Measurements from ENCODE around the gene OPHN1.
"Not testable (repeated sequence)": the region's sequence is repeated elsewhere in the genome, so short reads cannot be mapped to it uniquely, and the experiment has no call there.

Gene OPHN1

GRCh38 chrX:68146054-68146453 lies 287.2 kb downstream of the OPHN1 start:
- DNase-seq: peak in 1 of 5 experiments; percentile 2

- DNase-seq: no peak
These were observed 293.5 kb downstream of the OPHN1 start for GRCh38 chrX:68139791-68140190.

GRCh38 chrX:68133181-68133580 lies 300.1 kb downstream of the OPHN1 start:
- DNase-seq: no peak

DNA sequence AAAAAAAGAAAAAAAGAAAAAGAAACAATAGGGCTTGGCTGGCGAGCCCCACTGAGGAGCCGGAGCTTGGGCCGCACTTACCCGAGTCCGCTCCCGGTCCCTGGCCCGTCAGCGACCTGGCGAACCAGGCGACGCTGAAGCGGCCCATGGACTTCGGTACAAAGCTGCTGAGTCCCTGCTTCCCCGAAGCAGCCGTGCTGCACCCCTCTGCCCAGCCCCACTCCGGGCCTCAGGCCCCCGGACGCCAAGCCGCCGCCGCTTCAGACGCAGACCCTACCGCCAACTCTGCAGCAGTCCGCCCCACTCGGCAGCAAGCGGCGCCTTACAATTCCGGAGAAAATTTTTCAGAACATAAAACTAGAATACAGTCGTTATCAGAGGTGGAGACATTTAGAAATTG lies 300.5 kb downstream of the OPHN1 start:
- no peak for DNase-seq

- DNase-seq: no peak
These were observed 311.5 kb downstream of the OPHN1 start for GRCh38 chrX:68121835-68122234.

GRCh38 chrX:68121371-68121770 lies 311.9 kb downstream of the OPHN1 start:
- DNase-seq: no peak

DNA sequence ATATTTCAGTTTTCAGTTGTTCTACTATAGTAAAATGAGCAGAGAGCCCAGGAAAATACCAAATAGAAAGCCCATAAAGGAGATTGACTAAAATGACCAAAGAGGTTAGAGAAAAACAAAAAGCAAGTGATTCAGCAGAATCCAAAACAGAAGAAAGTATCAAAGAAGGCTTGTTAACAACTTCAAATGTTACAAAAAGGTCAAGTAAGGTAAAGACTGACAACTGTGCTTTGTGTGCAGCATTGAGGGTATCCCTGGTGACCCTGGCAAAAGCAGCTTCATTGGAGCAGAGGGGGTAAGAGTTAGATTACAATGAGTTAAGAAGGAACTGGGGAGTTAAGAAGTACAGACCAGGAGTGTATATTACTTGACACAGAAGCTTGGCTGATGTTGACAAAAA lies 317.9 kb downstream of the OPHN1 start:
- DNase-seq: no peak

GRCh38 chrX:68114573-68115129 lies 318.6 kb downstream of the OPHN1 start:
- no peak for DNase-seq

DNA sequence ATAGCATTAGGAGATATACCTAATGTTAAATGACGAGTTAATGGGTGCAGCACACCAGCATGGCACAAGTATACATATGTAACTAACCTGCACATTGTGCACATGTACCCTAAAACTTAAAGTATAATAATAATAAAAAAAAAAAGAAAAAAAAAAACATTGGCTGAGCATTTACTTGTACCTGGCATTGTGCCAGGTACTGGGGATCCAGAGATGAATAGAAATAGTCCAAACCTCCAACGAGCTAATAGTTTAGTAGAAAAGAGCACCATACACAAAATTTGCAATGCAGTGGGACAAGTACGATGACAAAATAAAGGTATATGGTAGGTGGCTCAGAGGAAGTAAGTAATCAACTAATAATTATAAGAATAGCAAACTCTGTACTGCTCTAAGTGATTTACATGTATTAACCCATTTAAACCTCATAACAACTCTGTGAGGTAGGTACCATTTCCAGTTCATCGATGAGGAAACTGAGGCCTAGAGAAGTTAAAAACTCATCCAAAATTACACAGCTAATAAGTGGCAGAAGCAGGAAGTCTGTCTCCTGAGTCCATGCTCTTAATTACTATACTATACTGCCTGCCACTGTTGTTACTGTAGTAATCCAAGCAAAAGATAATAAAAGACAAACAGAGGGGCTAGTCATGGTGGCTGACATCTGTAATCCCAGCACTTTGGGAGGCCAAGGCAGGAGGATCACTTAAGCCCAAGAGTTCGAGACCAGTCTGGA lies 319.3 kb downstream of the OPHN1 start:
- DNase-seq: no peak

GRCh38 chrX:68112321-68112720 lies 321.0 kb downstream of the OPHN1 start:
- DNase-seq: no peak

- DNase-seq: no peak
These were observed 324.1 kb downstream of the OPHN1 start for GRCh38 chrX:68109162-68109561.

GRCh38 chrX:68098431-68098830 lies 334.9 kb downstream of the OPHN1 start:
- DNase-seq: no peak

DNA sequence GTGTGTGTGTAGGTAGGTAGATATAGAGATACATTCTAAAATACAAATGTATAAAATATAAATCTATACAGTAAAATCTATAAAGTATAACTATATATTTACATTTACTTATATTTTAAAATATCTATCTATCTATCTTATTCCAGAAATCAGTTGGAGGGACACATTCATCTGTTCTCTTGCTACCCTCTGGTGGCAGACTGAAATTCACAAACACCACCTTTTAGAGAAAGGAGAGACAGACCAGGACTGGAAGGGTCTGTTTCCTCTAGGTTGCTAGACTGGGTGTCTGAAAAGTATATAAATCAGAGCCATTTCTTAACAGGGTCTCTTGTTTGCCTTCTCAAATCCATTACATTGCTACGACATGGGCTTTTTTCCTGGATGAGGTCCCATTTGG lies 343.0 kb downstream of the OPHN1 start:
- DNase-seq: no peak

DNA sequence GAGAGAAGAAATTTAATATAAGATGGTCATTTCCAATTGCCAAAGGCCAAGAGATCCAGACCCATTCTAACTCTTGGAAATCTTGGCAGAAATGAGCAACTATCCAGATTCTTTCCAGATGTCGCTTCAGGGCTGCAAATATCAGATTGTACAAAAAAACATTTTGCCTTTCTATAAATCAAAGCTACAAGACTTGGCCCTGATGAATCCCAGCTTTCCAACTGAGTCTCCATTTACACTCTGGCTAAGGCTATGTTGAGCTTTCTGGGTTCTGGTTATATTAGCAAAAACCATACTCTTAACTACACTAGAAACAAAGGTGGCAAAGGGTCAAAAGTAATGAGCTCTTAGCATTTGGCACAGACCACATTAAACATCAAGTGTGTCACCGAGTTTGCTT lies 345.8 kb downstream of the OPHN1 start:
- no peak for DNase-seq

DNA sequence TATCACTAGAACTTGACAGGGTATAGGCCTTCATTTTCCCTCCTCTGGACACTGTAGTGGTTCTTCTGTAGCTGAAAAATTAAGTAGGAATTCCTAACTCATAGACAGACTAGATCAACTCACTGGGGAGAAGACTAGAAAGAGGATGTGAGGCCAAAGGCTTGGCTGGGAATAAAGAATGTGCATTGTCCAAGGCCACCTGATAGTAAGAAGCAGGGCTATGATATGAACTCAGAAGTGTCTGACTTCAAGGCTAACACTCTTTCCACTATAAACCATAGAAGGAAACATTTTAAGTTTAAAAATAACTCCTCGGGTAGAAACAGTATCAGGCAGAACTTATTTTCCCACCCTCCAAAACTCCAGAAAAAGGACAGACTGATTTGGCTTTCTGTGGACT lies 346.6 kb downstream of the OPHN1 start:
- DNase-seq: no peak

DNA sequence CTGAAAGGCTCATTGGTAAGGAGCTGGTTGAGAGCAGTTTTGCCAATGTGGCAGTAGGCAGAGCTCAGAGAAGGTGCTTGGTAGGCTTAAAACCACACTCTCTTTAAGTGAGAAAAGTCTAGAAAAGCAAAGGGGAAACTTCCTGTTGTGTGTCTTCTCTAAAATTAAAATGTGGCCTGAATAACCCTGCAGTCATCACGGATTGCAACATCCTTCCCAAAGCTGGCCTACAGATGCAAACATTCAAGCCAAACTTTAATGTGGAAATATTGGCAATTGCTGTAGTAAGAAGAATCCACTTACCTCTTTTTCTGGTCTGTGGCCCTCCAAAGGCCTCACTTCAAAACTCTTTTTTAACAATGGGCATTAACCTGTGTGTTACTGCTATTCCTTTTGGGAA lies 348.5 kb downstream of the OPHN1 start:
- DNase-seq: no peak

DNA sequence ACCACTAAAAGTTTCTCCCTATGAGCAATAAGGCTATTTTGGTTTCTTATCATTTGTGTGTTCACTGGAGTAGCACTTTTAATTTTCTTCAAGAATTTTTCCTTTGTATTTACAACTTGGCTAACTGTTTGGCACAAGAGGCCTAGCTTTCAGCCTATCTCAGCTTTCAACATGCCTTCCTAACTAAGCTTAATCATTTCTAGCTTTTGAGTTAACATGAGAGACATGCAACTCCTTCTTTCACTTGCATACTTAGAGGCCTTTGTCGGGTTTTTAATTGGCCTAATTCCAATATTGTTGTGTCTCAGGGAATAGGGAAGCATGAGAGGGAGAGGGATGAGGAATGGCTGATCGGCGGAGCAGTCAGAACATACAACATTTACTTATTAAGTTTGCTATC lies 349.8 kb downstream of the OPHN1 start:
- no peak for DNase-seq

- DNase-seq: no peak
These were observed 353.3 kb downstream of the OPHN1 start for GRCh38 chrX:68079961-68080360.

GRCh38 chrX:68078801-68079200 lies 354.5 kb downstream of the OPHN1 start:
- not testable (repeated sequence) for DNase-seq

DNA sequence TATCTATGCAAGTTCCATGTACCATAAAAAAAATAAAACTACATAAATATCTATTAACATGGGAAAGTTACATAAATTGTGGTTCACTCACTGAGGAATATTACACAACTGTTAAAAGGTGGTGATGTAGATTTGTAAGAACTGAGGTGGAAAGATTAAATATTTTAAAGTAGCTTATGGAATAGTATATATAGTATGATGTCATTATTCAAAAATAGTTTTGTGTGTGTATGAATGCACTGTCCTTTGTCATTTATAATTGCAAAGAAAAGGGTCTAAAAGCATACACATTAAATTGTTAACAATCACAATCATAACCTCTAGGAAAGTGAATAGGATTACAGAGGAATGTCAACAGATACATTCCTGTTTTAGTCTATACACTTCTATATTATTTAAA lies 355.9 kb downstream of the OPHN1 start:
- no peak for DNase-seq

DNA sequence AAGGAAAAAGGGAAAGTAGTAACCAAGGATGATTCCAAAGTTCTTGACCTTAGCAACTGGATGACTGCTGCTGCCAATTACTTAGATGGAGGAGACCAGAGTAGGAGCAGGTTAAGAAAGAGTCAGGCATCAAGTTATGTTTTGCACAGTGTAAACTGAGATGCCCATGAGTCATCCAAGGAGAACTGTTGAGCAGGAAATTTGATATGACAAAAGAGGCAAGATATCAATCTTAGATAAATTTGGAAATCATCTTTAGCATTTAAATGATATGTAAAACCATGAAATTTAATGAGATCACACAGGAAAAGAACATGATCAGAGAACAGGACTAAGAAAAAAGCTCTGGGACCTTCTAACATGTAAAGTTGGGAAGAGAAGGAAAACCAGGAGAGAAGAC lies 361.3 kb downstream of the OPHN1 start:
- DNase-seq: no peak

GRCh38 chrX:68070119-68070518 lies 363.2 kb downstream of the OPHN1 start:
- DNase-seq: not testable (repeated sequence)

DNA sequence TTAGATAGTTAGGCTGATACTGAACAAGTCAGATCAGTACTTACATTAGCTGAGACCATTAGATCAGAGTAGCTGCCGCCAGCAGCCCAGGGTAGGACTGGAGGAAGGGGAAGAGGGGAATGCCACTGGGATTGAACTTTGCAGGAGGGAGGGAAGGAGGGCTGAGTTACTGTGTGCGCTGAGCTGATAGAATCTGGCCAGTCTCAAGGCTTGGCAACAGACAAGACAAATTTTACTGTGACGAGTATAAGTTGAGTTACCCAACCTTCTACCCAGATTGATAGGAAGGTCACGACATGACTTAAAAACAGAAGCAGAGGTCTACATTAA lies 372.1 kb downstream of the OPHN1 start:
- no peak for DNase-seq

- no peak for DNase-seq
These were observed 372.6 kb downstream of the OPHN1 start for GRCh38 chrX:68060506-68061205.
